ENCODE results near the gene GTPBP10.

The GTPBP10 gene

GRCh38 chr7:90433221-90433620 lies 86.7 kb downstream of the GTPBP10 start:
- DNase-seq, result no peak
